Mesangial cell (primary cell): ENCODE measurements around the gene ZNF658. TPM values are rescaled to one million over a fixed set of nuclear protein-coding genes. Genes with fewer than 3 reads are reported as not detected.

Experiments
- total RNA-seq: library from RNA; depleted of rRNA; stranded (reverse); fragments of >200 nt; gene quantifications from 2 replicates; pipeline ENCODE4 v1.2.3, GENCODE V29; 2015

The ZNF658 gene
- total RNA-seq = 1.5 and 3.2 TPM in 2 replicates

DNA sequence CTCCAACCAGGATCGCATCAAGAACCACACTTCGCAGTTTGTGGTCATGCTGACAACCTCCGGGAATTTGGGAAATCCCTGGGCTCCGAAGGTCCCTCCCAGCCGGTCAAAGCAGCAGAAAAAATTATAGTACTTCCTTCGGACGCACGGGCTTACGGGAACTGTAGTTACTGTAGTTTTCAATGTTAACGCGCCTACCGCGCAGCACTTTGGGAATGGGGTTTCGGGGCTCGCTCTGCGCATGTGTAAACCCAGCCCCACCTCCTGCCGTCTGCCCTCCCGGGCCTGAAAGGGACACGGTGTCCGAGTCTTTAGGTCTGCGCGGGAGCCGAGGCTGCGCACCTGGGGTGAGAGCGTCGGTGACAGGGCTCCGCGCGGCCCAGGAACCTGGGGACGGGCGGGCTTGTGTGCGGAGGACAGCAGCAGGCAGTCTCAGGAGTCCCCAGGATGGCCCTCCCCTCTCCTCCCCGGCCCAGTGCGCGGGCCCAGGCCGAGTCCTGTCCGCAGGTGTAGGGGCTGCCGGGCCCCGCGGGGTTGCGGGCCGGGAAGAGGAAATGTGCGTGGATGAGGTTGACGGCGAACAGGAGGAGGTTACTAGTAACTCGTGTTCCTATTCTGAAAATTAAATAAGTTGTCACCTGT is at the start of gene ZNF658:
Gene ZNF658 (plus strand): TSS at position 236 of the 642 bp plus-strand sequence. CDS start 2,837 bp downstream, outside the sequence.

Other genes starting within 250 kb of the ZNF658 start
- not detected in 2 replicates for gene SPATA31A3, start 91.8 kb downstream of the ZNF658 start, total RNA-seq